SU-DHL-6 (cell line): Measurements from ENCODE around the gene LASP1.

Experiments used
- H2AFZ ChIP-seq: fragments of 200-600 bp; sonication (generic); 2 replicates; pipeline ENCODE4 v1.6.1; 2014; ENCODE audit warnings: low read depth, mild to moderate bottlenecking, moderate library complexity, mixed read lengths, antibody characterized with exemption, low read length; ENCODE audit not compliant: severe bottlenecking
- H3F3A ChIP-seq: fragments of 200-600 bp; shearing (Covaris generic); 2 replicates; pipeline ENCODE4 v1.6.0; 2016; ENCODE audit warnings: antibody characterized with exemption, mild to moderate bottlenecking; ENCODE audit not compliant: insufficient read depth
- H3K27ac ChIP-seq: fragments of 200-600 bp; sonication (generic); 2 replicates; pipeline ENCODE4 v1.5.1; 2016; ENCODE audit warnings: low read depth, mild to moderate bottlenecking, low read length, moderate library complexity, mixed read lengths
- H3K27me3 ChIP-seq: fragments of 200-600 bp; sonication (generic), shearing (Covaris generic); 2 replicates; pipeline ENCODE4 v1.6.0; 2014; ENCODE audit warnings: mild to moderate bottlenecking, low read length
- H3K36me3 ChIP-seq: fragments of 200-600 bp; sonication (generic); 2 replicates; pipeline ENCODE4 v1.6.1; 2014; ENCODE audit warnings: mild to moderate bottlenecking, low read length, mixed read lengths
- H3K4me2 ChIP-seq: fragments of 300-600, 200-600 bp; shearing (Covaris generic), sonication (generic); 2 replicates; pipeline ENCODE4 v1.6.0; 2014; ENCODE audit warnings: low read length, low read depth, mild to moderate bottlenecking; ENCODE audit not compliant: poor library complexity, severe bottlenecking
- H3K4me3 ChIP-seq: fragments of 200-600 bp; sonication (generic); 2 replicates; pipeline ENCODE4 v1.5.1; 2014; ENCODE audit warnings: antibody characterized with exemption, low read length, mild to moderate bottlenecking, mixed read lengths; ENCODE audit not compliant: insufficient read depth, poor library complexity, severe bottlenecking
- H3K79me2 ChIP-seq: fragments of 200-600 bp; sonication (generic); 2 replicates; pipeline ENCODE4 v1.6.1; 2014; ENCODE audit warnings: mild to moderate bottlenecking, low read length, moderate library complexity; ENCODE audit not compliant: insufficient read depth
- H3K9ac ChIP-seq: fragments of 200-600 bp; sonication (generic); 2 replicates; pipeline ENCODE4 v1.7.0; 2014; ENCODE audit warnings: mild to moderate bottlenecking, low read length
- H3K9me2 ChIP-seq: fragments of 200-600 bp; sonication (generic); replicated peaks from 2 replicates; pipeline ENCODE4 v1.6.1; 2014; ENCODE audit warnings: low read length; ENCODE audit not compliant: insufficient read depth
- H3K9me3 ChIP-seq: fragments of 200-600 bp; sonication (generic); 2 replicates; pipeline ENCODE4 v1.6.1; 2014; ENCODE audit warnings: low read length, mixed read lengths; ENCODE audit not compliant: insufficient read depth
- H4K20me1 ChIP-seq: fragments of 200-600 bp; sonication (generic); 2 replicates; pipeline ENCODE4 v1.6.1; 2014; ENCODE audit warnings: low read depth, mild to moderate bottlenecking, antibody characterized with exemption, low read length, moderate library complexity, mixed read lengths
- CTCF ChIP-seq: fragments of 200-600 bp; sonication (generic); IDR thresholded peaks from one replicate; pipeline ENCODE4 v1.5.1; 2017; ENCODE audit warnings: antibody characterized with exemption, mild to moderate bottlenecking, low read length, moderate library complexity; ENCODE audit not compliant: insufficient read depth, poor library complexity, severe bottlenecking
- EZH2phosphoT487 ChIP-seq: fragments of 200-600 bp; sonication (generic), shearing (Covaris generic); conservative IDR thresholded peaks from 2 replicates; pipeline ENCODE4 v1.6.1; 2018; ENCODE audit warnings: mild to moderate bottlenecking, antibody characterized with exemption, low read length, moderate library complexity, mixed read lengths

Gene LASP1

GRCh38 chr17:38921756-38922411 lies 52.0 kb downstream of the LASP1 start:
- Histone ChIP-seq H3K4me2 (no peak overlapping the region), H3K9me3 (no peaks in the 10 kb centered on the region), H3K27me3 (no peaks in the 10 kb centered on the region), H3K4me3 (no peak overlapping the region), H3K9ac (no peak overlapping the region), H3F3A (no peaks in the 10 kb centered on the region), H3K9me2 (no peaks in the 10 kb centered on the region), H4K20me1 (no peaks in the 10 kb centered on the region), H3K36me3 (no peaks in the 10 kb centered on the region), H3K79me2 (no peaks in the 10 kb centered on the region), H2AFZ (no peak overlapping the region), H3K27ac (no peak overlapping the region)
- TF ChIP-seq EZH2phosphoT487 (no peak), CTCF (no peak)

GRCh38 chr17:38922538-38923297 lies 52.9 kb downstream of the LASP1 start:
- no peaks in the 10 kb centered on the region for H3K36me3 ChIP-seq
- H3K9me3 ChIP-seq, result no peaks in the 10 kb centered on the region
- no peak overlapping the region for H3K9ac ChIP-seq
- no peaks in the 10 kb centered on the region for H3K79me2 ChIP-seq
- no peak overlapping the region for H2AFZ ChIP-seq
- H3K4me3 ChIP-seq, result no peak overlapping the region
- no peaks in the 10 kb centered on the region for H3K9me2 ChIP-seq
- H3K27me3 ChIP-seq, result no peaks in the 10 kb centered on the region
- H3K4me2 ChIP-seq, result no peak overlapping the region
- TF ChIP-seq CTCF, result no peak
- TF ChIP-seq EZH2phosphoT487, result no peak
- H3K27ac ChIP-seq, result no peak overlapping the region
- no peaks in the 10 kb centered on the region for H4K20me1 ChIP-seq
- H3F3A ChIP-seq, result no peaks in the 10 kb centered on the region

GRCh38 chr17:38925263-38925995 lies 55.6 kb downstream of the LASP1 start, which contains the start of gene LASP1NB:
TSS of gene LASP1NB (plus strand) at chr17:38925614.
- no peak within 1 kb of the TSS for H3K4me2 ChIP-seq
- H3K36me3 ChIP-seq, result no peaks in the 10 kb centered on the region
- H4K20me1 ChIP-seq, result no peaks in the 10 kb centered on the region
- no peak within 1 kb of the TSS for H3K4me3 ChIP-seq
- no peaks in the 10 kb centered on the region for H3K79me2 ChIP-seq
- no peaks in the 10 kb centered on the region for H3K27me3 ChIP-seq
- H3K27ac ChIP-seq, result no peak within 1 kb of the TSS
- H2AFZ ChIP-seq, result no peak within 1 kb of the TSS
- no peak within 1 kb of the TSS for H3K9ac ChIP-seq
- H3K9me3 ChIP-seq, result no peaks in the 10 kb centered on the region
- H3K9me2 ChIP-seq, result no peaks in the 10 kb centered on the region
- H3F3A ChIP-seq, result no peaks in the 10 kb centered on the region
- TF ChIP-seq CTCF (no peak), EZH2phosphoT487 (no peak)
